Activated T-helper 9 cell treated with anti-CD3 and anti-CD28 coated beads, Interleukin-2, amount 50 U/mL, for 16 hours (primary cell): ENCODE data around the gene ATP6V0D1.

ENCODE experiments used
- DNase-seq: peaks from one replicate; pipeline ENCODE4 v3.0.0-alpha.2; 2020; ENCODE audit warnings: low read depth

The ATP6V0D1 gene

DNA sequence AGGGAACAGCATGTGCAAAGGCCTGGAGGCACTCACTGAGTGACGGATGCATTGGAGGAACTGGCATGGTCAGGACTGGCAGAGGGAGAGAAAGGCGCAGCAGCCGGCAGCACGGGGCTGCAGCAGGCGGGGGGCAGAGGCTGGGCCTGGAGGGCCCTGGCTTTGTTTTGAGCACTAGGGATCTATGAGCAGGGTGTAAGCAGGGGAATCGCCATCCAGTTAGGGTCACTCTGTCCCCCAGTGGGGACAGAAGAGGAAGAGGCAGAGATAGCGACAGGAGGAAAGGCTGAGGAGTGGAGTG is 35.9 kb downstream of the ATP6V0D1 start:
- DNase-seq = no peak

DNA sequence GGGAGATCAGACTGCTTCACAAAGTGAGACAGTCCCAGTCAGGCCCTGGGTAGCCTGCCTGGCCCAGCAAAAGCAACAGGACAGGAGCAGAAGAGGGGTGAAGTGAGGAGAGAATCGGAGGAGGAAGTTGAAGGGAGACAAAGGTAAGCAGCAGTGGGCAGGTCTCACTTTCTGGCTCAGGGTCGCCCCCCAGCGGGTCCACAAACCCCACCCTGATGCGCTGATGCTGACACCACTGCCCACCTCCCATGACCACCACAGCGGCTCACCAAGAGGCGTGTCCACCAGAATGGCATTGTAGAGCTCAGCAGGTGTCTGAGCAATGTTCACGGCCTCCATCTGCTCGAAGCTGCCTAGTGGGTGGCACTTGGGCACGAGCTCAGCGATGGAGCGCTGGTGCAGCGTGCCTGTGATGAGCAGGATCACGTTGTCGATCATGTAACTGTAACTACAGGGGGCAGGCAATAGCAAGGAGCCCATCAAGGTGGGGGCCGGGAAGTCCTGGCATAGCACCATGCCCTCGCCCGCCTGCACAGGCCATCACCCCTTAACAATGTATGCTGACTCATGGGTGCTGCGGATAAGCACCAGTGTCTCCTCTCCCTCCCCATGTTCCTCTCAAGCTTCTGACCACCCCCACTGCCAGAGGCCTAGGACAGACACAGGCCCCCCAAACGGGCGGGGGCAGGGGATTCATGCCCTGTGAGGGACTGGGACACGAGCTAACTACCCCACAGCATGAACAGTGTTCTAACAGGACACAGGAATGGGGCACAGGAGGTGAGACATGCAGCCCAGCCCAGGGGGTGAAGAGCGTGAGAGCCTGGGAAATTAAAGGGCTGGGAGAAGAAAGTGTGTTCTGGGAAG is 36.5 kb downstream of the ATP6V0D1 start:
- no peak for DNase-seq

DNA sequence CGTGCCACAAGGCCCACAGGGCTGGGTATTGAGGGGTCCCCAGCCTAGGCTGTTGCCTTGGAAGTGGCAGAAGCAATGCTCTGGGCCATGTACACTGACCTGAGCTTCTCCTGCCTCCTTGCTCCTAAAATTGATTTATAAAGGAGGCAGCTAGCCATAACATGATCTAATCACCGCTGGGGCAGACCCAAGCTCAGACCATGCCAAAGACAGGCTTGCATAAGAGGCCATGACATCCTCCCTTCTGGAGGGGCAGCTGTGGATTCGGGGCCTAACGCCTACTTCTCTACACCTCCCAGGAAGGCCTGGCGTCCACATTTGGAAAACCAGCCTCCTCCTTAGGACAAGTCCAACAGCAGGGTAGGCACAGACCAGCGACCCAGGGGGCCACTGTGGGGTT is 37.7 kb downstream of the ATP6V0D1 start:
- no peak for DNase-seq

DNA sequence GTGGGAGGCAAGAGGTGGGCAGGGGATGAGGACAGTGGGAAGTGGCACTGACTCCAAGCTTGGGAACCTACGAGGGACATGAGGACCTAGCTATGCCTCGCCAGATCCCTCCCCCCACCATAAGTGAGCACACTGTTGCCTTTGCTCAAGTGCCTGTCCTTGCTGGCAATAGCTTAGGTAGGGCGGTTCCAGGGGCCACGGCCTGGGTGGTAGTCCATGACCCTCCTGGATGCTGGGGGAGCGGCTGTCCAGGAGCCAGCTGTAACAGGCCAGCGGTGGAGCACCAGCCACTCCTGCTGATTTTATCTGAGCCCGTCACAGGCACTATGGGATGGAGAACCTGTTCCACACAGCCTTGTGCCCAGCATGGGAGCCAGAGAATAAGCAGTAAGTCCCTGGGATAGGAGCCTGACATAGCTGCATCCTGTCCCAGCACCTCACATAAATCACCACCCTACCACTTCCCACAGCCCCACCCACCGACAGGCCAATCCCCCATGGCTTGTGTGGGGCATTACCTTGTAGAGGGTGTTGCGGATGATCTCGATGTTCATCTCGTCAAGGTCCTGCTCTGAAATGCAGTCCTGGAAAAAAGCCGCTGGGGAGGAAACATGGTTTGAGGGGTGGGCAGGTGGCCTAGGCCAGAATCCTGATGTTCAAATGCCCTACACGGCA is 38.2 kb downstream of the ATP6V0D1 start:
- no peak for DNase-seq

- no peak for DNase-seq
Measured at GRCh38 chr16:67441907-67442306, 39.0 kb downstream of the ATP6V0D1 start.

- no peak for DNase-seq
Measured at GRCh38 chr16:67441271-67441753, 39.6 kb downstream of the ATP6V0D1 start.

DNA sequence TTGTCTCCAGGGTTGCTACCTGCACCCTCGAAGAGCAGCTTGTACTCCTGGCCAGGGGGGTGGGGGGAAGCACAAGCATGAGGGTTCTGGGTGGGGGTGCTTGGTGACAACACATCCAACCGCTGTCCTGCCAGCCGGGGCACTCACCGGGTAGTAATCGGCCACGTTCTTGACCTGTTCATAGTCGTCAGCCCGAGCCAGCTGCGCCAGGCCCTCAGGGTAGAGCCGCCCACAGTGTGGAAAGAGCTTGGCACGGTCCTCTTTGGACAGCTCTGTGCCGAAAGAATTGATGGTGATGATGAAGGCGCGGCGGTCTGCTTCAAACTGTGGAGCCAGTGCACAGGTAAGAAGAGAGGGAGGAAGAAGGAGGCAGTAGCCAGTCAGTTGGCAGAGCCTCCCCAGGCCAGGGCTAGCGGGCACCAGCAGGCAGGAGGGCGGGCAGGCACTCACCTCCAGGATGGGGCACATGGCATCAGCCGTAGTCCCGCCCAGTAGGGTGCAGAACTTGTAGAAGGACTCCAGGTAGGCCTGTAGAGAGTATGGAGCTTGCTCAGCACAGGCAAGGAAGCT is 42.0 kb downstream of the ATP6V0D1 start:
- DNase-seq = no peak

DNA sequence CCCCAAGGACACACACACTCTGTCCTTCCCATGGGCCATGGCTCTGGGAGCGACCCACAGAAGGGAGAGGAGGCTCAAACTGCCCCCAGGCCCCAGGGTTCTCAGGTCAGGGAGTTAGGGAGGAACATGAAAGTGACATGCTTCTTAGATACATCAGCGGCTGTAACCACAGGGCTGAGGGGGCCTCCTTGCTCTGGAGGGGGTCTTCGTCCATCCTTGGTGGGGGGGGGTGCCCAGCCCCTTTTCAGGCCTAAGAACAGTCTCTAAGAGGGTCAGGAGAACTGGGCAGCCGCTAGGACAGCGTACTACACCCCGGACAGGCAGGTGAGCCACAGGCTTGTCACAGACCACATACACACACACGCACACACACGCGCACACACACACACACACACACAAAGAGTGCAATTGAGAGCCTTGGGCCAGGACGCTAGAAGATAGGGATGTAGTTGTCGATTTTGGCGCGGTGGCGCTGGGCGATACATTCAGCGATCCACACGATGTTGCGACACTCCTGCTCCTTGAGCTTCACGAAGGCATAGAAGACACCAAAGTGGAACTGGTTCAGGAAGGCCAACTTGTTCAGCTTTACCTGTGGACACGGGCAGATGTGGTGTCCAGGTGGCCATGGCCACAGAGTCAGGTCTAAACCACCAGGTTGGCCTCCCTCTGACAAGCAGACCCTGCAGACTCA is 42.7 kb downstream of the ATP6V0D1 start:
- no peak for DNase-seq

- DNase-seq = no peak
Measured at GRCh38 chr16:67437513-67437912, 43.4 kb downstream of the ATP6V0D1 start.

- DNase-seq = no peak
Measured at GRCh38 chr16:67436640-67437193, 44.2 kb downstream of the ATP6V0D1 start.

- DNase-seq = no peak
Measured at GRCh38 chr16:67435758-67436164, 45.2 kb downstream of the ATP6V0D1 start.

DNA sequence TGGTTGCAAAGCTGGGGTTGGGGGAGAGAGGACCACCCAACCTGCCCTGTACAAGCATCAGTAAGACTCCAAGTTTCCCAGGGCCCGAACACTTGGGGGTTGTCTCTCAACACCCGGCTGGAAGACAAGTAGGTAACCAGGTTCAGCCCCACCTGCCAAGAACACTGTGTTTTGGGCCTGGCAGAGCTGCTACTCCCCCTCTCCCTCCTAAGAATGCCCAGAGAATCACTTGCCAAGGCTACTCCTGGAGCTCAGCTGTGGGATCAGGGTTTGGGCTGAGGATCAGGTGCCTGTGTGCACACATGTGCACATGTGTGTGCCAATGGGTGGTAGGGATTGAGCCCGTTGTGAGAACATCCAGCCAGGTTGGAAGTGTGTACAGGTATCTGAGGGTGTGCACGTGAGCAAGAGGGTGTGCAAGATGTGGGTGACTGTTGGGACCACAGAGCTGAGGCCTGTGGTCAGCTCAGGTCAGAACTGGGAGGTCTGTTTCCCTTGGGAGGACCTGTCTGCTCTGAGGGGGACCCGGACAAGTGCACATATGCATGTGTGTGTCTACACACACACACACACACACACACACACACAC is 47.7 kb downstream of the ATP6V0D1 start:
- DNase-seq = no peak

DNA sequence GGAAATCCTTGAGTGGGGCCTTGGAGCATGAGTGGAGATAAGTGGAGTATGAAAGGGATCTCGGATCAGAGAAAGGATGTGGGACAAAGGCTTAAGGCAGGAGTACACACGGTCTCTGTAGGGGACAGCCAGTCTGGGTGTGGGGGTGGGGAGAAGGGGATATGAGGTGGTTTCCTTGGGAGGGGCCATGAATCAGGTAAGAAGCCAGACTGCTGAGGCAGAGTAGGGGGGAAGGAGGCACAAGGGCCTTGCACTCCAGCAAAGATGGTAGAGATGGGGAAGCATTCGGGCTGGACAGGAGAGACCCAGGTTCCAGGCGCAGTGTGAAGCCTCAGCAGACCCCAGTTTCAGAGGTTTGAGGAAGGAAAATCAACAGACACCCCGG is 48.5 kb downstream of the ATP6V0D1 start:
- no peak for DNase-seq

- no peak for DNase-seq
Measured at GRCh38 chr16:67431775-67432505, 49.0 kb downstream of the ATP6V0D1 start.

DNA sequence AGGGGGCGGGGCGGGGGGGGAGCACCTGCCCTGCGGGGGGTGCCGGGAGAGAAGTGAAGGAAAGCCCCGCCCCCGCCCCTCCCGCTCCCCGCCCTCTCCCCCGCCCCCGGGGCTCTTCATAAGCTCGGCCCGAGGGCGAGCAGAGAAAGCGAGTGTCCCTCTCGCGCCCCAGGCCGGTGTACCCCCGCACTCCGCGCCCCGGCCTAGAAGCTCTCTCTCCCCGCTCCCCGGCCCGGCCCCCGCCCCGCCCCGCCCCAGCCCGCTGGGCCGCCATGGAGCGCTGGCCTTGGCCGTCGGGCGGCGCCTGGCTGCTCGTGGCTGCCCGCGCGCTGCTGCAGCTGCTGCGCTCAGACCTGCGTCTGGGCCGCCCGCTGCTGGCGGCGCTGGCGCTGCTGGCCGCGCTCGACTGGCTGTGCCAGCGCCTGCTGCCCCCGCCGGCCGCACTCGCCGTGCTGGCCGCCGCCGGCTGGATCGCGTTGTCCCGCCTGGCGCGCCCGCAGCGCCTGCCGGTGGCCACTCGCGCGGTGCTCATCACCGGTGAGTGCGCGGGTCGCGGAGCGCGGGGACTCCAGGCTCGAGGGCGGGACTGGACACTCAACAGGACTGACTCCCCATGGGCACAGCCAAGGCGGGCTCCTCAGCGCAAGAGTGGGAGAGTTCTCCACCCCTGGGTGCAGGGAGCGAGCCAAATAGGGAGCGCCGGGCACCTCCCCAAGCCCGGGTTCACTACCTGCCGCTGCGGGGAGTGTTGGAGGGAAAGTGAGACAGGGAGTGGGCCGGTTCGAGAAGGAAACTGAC is 49.8 kb downstream of the ATP6V0D1 start, which contains the start of gene HSD11B2:
HSD11B2 (plus strand) TSS at position 145 of the 798 bp plus-strand sequence; CDS start at position 273, 128 bp downstream.
- DNase-seq = peak; percentile 12

- no peak for DNase-seq
Measured at GRCh38 chr16:67430504-67430976, 50.4 kb downstream of the ATP6V0D1 start.

DNA sequence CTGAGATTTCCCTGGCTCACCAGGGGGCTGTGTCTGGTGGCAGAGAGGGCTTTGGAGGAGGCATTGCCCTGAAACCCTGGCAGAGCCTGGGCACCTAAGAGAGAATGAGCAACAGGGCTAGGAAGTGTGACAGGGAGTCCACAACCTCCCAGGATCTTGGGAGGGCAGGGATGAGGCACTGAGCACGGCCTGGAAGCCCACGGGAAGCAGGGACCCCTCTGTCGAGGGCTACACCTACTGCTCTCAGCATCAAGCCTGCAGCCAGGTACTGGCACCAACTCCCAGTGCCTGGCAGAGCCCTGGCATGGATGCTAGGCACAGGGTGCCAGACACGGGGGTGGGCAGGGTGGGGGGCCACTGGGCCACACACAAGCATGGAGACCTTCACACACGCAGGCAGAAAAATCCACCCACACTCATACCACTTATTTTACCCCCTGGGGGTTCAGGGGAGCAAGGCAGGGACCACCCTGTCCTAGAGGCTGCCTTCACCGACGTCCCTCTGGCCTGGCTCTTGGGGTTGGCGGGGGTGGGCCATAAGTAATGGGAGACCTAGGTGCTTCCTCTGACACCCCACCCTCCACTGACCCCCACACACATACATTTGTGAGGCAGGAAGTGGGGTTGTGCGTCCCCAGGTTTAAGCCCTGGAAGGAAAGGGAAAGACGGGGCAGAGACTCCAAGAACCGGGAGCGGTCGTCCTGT is 51.0 kb downstream of the ATP6V0D1 start:
- DNase-seq = no peak

DNA sequence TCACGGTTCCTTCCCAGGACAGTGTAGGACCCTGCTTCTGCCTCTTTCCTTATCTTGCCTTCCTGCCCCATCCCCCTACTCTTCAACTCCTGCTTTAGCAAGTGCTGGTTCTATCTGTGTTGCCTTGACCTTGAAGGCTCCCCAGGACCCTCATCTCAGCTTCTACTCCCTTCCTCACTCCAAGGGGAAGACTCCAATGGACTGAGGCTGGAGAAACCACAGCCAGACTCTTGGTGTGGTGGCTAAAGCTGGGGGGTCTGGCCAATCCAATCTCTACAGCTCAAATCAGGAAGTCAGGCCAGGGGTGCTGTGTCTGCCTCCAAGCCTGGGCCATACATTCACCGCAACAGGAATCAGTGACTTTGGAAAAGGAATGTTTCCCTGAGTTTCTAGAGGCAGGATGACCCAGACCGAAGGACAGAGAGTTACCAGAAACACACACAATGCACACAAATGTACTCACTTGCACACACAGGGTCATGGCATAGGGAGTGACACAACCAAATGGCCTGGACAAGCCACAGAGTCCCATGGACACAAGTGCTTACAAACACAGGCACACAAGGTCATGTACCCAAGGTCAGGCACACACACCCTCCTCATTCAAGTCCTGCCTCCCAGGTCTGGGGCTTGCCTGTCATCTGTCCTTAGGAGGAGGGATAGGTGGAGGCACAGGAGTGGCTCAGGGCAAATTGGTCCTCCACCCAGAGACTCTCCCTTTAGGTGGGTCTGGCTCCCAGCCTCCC is 51.7 kb downstream of the ATP6V0D1 start:
- DNase-seq = no peak
